ENCODE results near the gene ISG15. TPM values are rescaled to one million over a fixed set of nuclear protein-coding genes. Genes with fewer than 3 reads are reported as not detected.

Gene ISG15
- total and polyA plus RNA-seq, 2 of the 13 experiments (the other 11 are each of a cell fraction or from before 2014, with no cell fraction given) = 42.1 to 54.9 TPM

GRCh38 chr1:1004780-1005697, 8.3 kb upstream of the ISG15 start (continued):
- TF ChIP-seq, protein P1, sequence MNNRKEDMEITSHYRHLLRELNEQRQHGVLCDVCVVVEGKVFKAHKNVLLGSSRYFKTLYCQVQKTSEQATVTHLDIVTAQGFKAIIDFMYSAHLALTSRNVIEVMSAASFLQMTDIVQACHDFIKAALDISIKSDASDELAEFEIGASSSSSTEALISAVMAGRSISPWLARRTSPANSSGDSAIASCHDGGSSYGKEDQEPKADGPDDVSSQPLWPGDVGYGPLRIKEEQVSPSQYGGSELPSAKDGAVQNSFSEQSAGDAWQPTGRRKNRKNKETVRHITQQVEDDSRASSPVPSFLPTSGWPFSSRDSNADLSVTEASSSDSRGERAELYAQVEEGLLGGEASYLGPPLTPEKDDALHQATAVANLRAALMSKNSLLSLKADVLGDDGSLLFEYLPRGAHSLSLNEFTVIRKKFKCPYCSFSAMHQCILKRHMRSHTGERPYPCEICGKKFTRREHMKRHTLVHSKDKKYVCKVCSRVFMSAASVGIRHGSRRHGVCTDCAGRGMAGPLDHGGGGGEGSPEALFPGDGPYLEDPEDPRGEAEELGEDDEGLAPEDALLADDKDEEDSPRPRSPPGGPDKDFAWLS (CRISPR knock-in tag; IDR thresholded peaks at IDR 0.05; ENCODE audit: borderline replicate concordance) = no peak
- no peak for TF ChIP-seq NFAT5 (CRISPR knock-in tag; IDR thresholded peaks at IDR 0.05)
- TF ChIP-seq IKZF1 (IDR thresholded peaks at IDR 0.05) = no peak
- 0 out of 2 replicates have a peak, but pooled peaks have one; percentile 36 for TF ChIP-seq PCBP1 (IDR thresholded peaks at IDR 0.05; ENCODE audit: borderline replicate concordance, low read depth, low read length)
- TF ChIP-seq BRD4 (CRISPR knock-in tag; IDR thresholded peaks at IDR 0.05) = no peak
- TF ChIP-seq EEA1 (CRISPR knock-in tag; IDR thresholded peaks at IDR 0.05; ENCODE audit: borderline replicate concordance) = no peak
- no peak for TF ChIP-seq ZNF484 (CRISPR knock-in tag; IDR thresholded peaks at IDR 0.05; ENCODE audit: borderline replicate concordance, low read depth)
- TF ChIP-seq, protein P2, sequence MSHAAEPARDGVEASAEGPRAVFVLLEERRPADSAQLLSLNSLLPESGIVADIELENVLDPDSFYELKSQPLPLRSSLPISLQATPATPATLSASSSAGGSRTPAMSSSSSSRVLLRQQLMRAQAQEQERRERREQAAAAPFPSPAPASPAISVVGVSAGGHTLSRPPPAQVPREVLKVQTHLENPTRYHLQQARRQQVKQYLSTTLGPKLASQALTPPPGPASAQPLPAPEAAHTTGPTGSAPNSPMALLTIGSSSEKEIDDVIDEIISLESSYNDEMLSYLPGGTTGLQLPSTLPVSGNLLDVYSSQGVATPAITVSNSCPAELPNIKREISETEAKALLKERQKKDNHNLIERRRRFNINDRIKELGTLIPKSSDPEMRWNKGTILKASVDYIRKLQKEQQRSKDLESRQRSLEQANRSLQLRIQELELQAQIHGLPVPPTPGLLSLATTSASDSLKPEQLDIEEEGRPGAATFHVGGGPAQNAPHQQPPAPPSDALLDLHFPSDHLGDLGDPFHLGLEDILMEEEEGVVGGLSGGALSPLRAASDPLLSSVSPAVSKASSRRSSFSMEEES (CRISPR knock-in tag; IDR thresholded peaks at IDR 0.05) = no peak
- no peak for TF ChIP-seq ZNF773 (CRISPR knock-in tag; IDR thresholded peaks at IDR 0.05; ENCODE audit: borderline replicate concordance)
- TF ChIP-seq PITX1 (CRISPR knock-in tag; IDR thresholded peaks at IDR 0.05) = 0 out of 2 replicates have a peak, but pooled peaks have one; percentile 12
- peak; percentile 82 for TF ChIP-seq HIC2 (CRISPR knock-in tag; IDR thresholded peaks at IDR 0.05; ENCODE audit: low read depth)
- no peak; the same call in 1 of the 2 replicates for TF ChIP-seq ZNF747 (CRISPR knock-in tag; IDR thresholded peaks at IDR 0.05; ENCODE audit: borderline replicate concordance)
- no peak for TF ChIP-seq SYNCRIP (IDR thresholded peaks at IDR 0.05; ENCODE audit: insufficient read depth, low read depth, low read length)
- no peak for TF ChIP-seq ZC3H4 (CRISPR knock-in tag; IDR thresholded peaks at IDR 0.05; ENCODE audit: borderline replicate concordance)
- TF ChIP-seq KDM6A (CRISPR knock-in tag; IDR thresholded peaks at IDR 0.05; ENCODE audit: low read depth) = 0 out of 2 replicates have a peak, but pooled peaks have one; percentile 34
- no peak for TF ChIP-seq ZNF652 (CRISPR knock-in tag; IDR thresholded peaks at IDR 0.05; ENCODE audit: borderline replicate concordance, low read depth)
- TF ChIP-seq, protein P3, sequence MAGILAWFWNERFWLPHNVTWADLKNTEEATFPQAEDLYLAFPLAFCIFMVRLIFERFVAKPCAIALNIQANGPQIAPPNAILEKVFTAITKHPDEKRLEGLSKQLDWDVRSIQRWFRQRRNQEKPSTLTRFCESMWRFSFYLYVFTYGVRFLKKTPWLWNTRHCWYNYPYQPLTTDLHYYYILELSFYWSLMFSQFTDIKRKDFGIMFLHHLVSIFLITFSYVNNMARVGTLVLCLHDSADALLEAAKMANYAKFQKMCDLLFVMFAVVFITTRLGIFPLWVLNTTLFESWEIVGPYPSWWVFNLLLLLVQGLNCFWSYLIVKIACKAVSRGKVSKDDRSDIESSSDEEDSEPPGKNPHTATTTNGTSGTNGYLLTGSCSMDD (CRISPR knock-in tag; IDR thresholded peaks at IDR 0.05) = no peak

Measured in HepG2 (cell line).